ENCODE measurements around the gene CFAP300. TPM values are rescaled to one million over a fixed set of nuclear protein-coding genes. Genes with fewer than 3 reads are reported as not detected.

Gene CFAP300
- total and polyA plus RNA-seq, 3 experiments from 2014 or later: not detected

DNA sequence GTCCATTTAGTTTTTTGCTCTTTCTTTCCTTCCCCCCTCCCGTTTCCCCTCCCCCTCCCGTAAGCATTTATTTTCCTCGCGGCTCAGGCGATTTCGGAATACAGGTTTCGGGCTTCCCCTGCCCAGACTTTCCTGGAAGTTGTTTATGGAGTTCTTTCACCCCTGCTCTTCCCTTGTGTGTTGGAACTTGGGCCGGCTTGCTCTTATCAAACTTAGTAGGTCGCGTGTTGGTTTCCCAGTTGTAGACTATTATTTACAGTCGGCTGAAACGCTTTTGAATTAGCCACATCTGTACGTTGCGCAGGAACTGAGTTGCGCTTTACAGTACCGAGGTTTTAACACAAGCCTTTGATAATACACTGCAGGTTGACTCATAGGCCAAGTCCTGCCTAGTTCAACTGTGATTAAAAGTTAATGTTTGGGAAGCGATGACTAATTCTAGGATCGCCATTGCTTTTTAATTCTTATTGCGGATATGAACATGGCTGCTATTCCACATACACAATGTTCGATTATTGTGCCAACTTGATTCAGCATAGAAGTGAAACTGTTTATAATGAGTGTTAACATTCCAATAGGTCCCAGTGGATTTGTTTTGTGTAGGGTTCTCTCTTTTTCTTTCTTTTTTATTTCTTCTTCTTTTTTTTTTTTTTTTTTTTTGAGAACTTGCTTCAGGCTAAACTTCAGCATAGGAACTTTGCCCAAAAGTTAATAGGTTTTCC, 64.7 kb downstream of the CFAP300 start:
- ChIA-PET POLR2A (no interaction called here), CTCF (no interaction called here)
- Histone ChIP-seq H3K9me3 (ENCODE audit: low read length) (no peaks in the 10 kb centered on the region), H3K4me3 (ENCODE audit: low read length) (peak overlapping the region; percentile 50), H3K4me1 (ENCODE audit: insufficient read depth, low read length) (no peaks in the 10 kb centered on the region), H3K27ac (ENCODE audit: low read depth, low read length) (no peak overlapping the region), H3K36me3 (ENCODE audit: insufficient read depth, low read length) (no peaks in the 10 kb centered on the region), H3K27me3 (ENCODE audit: insufficient read depth, low read length, poor library complexity, severe bottlenecking) (peaks cover 11% of the 10 kb centered on the region)
- Mint-ChIP-seq H3K27ac (peak overlapping the region in 1 of 8 donors; percentile 84), H3K27me3 (peaks cover 32 to 69% of the 10 kb centered on the region in 2 donors), H3K4me1 (peaks cover 11 to 21% (median 16%) of the 10 kb centered on the region in 3 donors), H3K4me3 (peak overlapping the region; percentile 82 to 94 (median 84)), H3K36me3 (peaks cover 0 to 3% (median 0%) of the 10 kb centered on the region in 3 donors), H3K9me3 (no peaks in the 10 kb centered on the region)
- DNase-seq: peak in 2 of 5 donors; percentile 5 to 13

DNA sequence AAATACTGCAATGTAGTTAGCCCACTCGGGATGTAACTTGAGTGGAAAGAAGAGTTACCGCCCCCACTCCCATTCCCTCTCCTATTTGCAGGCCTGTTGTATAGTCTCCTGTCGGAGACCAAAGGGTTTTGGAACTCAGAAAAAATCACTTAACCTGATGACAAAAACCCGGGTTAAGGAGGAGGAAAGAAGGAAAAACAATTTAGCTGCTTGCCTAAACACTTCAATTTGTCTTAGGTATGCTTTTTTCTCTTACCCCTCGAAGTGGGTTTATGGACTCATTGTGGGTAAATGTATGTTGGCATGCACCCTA, 65.2 kb downstream of the CFAP300 start:
- Histone ChIP-seq H3K4me3 (ENCODE audit: low read length) (no peak overlapping the region), H3K27me3 (ENCODE audit: insufficient read depth, low read length, poor library complexity, severe bottlenecking) (peaks cover 11% of the 10 kb centered on the region), H3K9me3 (ENCODE audit: low read length) (no peaks in the 10 kb centered on the region), H3K4me1 (ENCODE audit: insufficient read depth, low read length) (no peaks in the 10 kb centered on the region), H3K27ac (ENCODE audit: low read depth, low read length) (no peak overlapping the region), H3K36me3 (ENCODE audit: insufficient read depth, low read length) (no peaks in the 10 kb centered on the region)
- DNase-seq: no peak
- ChIA-PET CTCF (no interaction called here), POLR2A (no interaction called here)
- H3K27ac Mint-ChIP-seq: no peak overlapping the region
- H3K4me3 Mint-ChIP-seq: peak overlapping the region in 6 of 7 donors; percentile 82 to 94 (median 84)
- peaks cover 0 to 3% (median 0%) of the 10 kb centered on the region in 3 donors for H3K36me3 Mint-ChIP-seq
- peaks cover 11 to 24% (median 19%) of the 10 kb centered on the region in 3 donors for H3K4me1 Mint-ChIP-seq
- H3K9me3 Mint-ChIP-seq: no peaks in the 10 kb centered on the region
- peaks cover 32 to 73% of the 10 kb centered on the region in 2 donors for H3K27me3 Mint-ChIP-seq

DNA sequence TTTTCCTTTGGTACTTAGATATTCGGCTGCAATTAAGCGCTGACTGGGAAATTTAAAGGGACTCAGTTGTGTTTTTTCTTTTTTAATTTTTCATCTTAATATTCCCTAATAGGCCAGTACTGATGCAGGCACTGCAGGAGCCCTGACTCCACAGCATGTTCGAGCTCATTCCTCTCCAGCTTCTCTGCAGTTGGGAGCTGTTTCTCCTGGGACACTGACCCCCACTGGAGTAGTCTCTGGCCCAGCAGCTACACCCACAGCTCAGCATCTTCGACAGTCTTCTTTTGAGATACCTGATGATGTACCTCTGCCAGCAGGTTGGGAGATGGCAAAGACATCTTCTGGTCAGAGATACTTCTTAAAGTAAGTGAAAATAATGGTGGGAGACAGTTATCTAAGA, 66.8 kb downstream of the CFAP300 start:
- Histone ChIP-seq H3K4me3 (ENCODE audit: low read length) (no peak overlapping the region), H3K4me1 (ENCODE audit: insufficient read depth, low read length) (no peaks in the 10 kb centered on the region), H3K9me3 (ENCODE audit: low read length) (no peaks in the 10 kb centered on the region), H3K27me3 (ENCODE audit: insufficient read depth, low read length, poor library complexity, severe bottlenecking) (peaks cover 11% of the 10 kb centered on the region), H3K36me3 (ENCODE audit: insufficient read depth, low read length) (no peaks in the 10 kb centered on the region), H3K27ac (ENCODE audit: low read depth, low read length) (no peak overlapping the region)
- POLR2A ChIA-PET: no interaction called here
- H3K9me3 Mint-ChIP-seq: no peaks in the 10 kb centered on the region
- H3K4me1 Mint-ChIP-seq: peaks cover 11 to 29% (median 22%) of the 10 kb centered on the region in 3 donors
- H3K27me3 Mint-ChIP-seq: peaks cover 29 to 70% of the 10 kb centered on the region in 2 donors
- peaks cover 0 to 3% (median 0%) of the 10 kb centered on the region in 3 donors for H3K36me3 Mint-ChIP-seq
- no peak for DNase-seq
- peak overlapping the region in 1 of 7 donors; percentile 31 for H3K4me3 Mint-ChIP-seq
- CTCF ChIA-PET: no interaction called here
- no peak overlapping the region for H3K27ac Mint-ChIP-seq

DNA sequence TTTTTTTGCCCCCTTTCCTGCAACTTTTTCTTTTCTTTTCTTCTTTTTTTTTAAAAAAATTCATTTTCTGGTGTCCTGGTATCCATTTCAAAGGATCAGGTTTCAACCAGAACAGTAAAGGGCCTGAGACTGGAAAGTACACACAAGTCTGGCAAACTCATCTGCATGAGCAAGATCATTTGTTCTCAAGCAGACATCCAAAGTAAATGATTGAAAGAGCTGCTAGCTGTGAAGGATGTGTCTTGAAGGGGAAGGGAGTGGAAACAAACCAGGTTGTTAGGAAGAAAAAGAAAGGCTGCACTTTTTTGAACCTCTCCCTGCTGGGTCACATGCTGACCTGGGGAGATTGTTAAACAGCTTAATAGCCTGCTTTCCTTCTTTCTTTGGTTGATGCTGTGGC, 68.3 kb downstream of the CFAP300 start:
- Histone ChIP-seq H3K27ac (ENCODE audit: low read depth, low read length) (no peak overlapping the region), H3K36me3 (ENCODE audit: insufficient read depth, low read length) (no peaks in the 10 kb centered on the region), H3K4me3 (ENCODE audit: low read length) (no peak overlapping the region), H3K27me3 (ENCODE audit: insufficient read depth, low read length, poor library complexity, severe bottlenecking) (peaks cover 5% of the 10 kb centered on the region), H3K9me3 (ENCODE audit: low read length) (no peaks in the 10 kb centered on the region), H3K4me1 (ENCODE audit: insufficient read depth, low read length) (no peaks in the 10 kb centered on the region)
- H3K4me1 Mint-ChIP-seq: peaks cover 11 to 18% (median 16%) of the 10 kb centered on the region in 3 donors
- POLR2A ChIA-PET: no interaction called here
- no peak overlapping the region for H3K4me3 Mint-ChIP-seq
- peaks cover 24 to 65% of the 10 kb centered on the region in 2 donors for H3K27me3 Mint-ChIP-seq
- H3K9me3 Mint-ChIP-seq: no peaks in the 10 kb centered on the region
- H3K27ac Mint-ChIP-seq: peak overlapping the region in 1 of 8 donors; percentile 70
- no peak for DNase-seq
- H3K36me3 Mint-ChIP-seq: peaks cover 0 to 1% (median 0%) of the 10 kb centered on the region in 3 donors
- CTCF ChIA-PET: no interaction called here

DNA sequence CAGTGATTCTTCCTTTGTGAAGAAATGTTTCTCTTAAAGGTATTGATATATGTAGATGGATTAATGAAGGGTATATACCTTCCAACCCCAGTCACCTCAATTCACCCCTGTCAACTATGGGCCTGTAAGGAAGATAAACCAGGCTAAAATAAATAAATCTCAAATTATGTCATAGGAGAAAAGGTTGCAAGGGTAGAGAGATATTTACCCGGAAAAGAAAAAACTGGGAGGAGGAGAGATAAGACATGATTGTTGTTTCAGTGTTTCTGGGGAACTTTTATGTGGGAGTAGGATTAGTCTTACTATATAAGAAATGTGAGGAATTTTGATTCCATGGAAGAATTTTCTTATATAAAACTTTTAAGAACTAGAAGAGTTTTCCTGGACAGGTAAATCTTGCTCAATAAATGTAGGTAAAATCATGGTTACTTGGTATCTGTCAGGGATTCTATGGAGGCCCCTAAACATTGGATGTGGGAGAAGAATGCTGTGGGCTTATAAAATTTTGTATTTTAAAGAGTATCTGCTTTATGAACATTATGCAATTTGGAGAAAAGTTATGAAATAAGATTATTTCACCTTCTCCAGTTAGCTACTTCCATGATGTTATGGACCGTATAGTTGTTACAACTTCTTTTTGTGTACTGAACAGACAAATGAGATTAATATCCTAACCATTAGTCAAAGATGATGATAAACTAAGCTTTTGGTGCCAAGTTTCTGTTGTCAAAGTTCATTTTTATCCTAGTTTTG, 69.4 kb downstream of the CFAP300 start:
- Mint-ChIP-seq H3K36me3 (peaks cover 0 to 1% (median 0%) of the 10 kb centered on the region in 3 donors), H3K27me3 (peaks cover 24 to 63% of the 10 kb centered on the region in 2 donors), H3K4me1 (peaks cover 9 to 16% (median 14%) of the 10 kb centered on the region in 3 donors), H3K27ac (no peak overlapping the region), H3K9me3 (no peaks in the 10 kb centered on the region), H3K4me3 (no peak overlapping the region)
- POLR2A ChIA-PET: no interaction called here
- CTCF ChIA-PET: no interaction called here
- DNase-seq: no peak
- peaks cover 5% of the 10 kb centered on the region for H3K27me3 ChIP-seq (ENCODE audit: insufficient read depth, low read length, poor library complexity, severe bottlenecking)
- no peaks in the 10 kb centered on the region for H3K4me1 ChIP-seq (ENCODE audit: insufficient read depth, low read length)
- H3K27ac ChIP-seq (ENCODE audit: low read depth, low read length): no peak overlapping the region
- no peaks in the 10 kb centered on the region for H3K36me3 ChIP-seq (ENCODE audit: insufficient read depth, low read length)
- no peak overlapping the region for H3K4me3 ChIP-seq (ENCODE audit: low read length)
- H3K9me3 ChIP-seq (ENCODE audit: low read length): no peaks in the 10 kb centered on the region

DNA sequence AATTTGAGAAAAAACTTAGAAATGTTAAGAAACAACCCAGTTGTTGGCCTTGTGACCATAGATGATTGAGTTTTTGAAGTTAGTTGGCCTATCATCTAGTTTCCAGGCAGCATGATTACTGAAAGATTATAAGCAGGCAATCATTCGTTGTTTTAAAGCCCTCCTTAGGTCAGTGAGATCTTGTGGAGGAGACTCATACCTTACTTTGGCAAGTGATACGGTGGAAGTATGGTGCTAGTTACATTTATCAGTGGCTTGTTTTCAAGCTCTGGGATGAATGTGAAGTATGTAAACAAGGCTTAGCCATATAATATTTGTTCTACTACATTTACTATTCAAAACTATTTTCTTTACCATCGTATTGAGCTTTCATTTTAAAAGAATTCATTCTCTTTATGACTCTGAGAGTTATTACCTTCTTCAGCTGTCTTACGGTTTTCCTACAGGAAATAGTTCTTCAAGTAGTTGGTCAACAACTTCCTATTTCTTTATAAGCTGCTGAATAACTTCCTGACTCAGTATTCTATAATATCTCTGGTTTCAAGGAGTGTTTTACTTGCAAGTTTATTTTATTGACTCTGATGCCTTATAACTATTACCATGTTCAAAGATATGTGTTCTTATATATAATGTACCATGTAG, 70.4 kb downstream of the CFAP300 start:
- Histone ChIP-seq H3K27me3 (ENCODE audit: insufficient read depth, low read length, poor library complexity, severe bottlenecking) (peaks cover 4% of the 10 kb centered on the region), H3K9me3 (ENCODE audit: low read length) (no peaks in the 10 kb centered on the region), H3K27ac (ENCODE audit: low read depth, low read length) (no peak overlapping the region), H3K4me3 (ENCODE audit: low read length) (no peak overlapping the region), H3K4me1 (ENCODE audit: insufficient read depth, low read length) (no peaks in the 10 kb centered on the region), H3K36me3 (ENCODE audit: insufficient read depth, low read length) (no peaks in the 10 kb centered on the region)
- peaks cover under 1 to 8% (median 6%) of the 10 kb centered on the region in 3 donors for H3K4me1 Mint-ChIP-seq
- peaks cover 18 to 57% of the 10 kb centered on the region in 2 donors for H3K27me3 Mint-ChIP-seq
- no peaks in the 10 kb centered on the region for H3K36me3 Mint-ChIP-seq
- CTCF ChIA-PET: no interaction called here
- DNase-seq: no peak
- H3K4me3 Mint-ChIP-seq: no peak overlapping the region
- H3K9me3 Mint-ChIP-seq: no peaks in the 10 kb centered on the region
- POLR2A ChIA-PET: interaction anchor here (0.6 kb wide), 1 partner anchor 138 kb away, joined by 11 read pairs; no protein-coding TSS in a partner anchor
- H3K27ac Mint-ChIP-seq: no peak overlapping the region

DNA sequence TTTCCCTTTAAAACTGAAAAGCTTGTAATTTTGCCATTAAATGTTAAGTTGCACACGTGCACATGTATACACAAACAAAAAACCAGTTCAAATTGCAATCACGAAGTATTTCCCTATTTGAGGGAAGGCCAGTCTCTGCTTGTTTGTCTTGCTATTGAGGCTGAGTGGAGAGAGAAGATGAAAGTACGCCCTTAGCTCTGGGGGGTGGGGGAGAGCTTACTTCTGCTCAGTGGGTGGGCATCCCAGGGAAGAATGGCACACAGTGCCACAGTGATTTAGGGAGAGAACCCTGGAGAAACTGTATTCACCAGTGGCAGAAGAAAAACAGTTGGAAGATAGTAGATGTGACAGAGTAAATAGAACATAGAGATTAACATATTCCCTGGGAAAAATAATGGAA, 71.7 kb downstream of the CFAP300 start:
- Mint-ChIP-seq H3K36me3 (no peaks in the 10 kb centered on the region), H3K27ac (no peak overlapping the region), H3K27me3 (peaks cover 19 to 54% of the 10 kb centered on the region in 2 donors), H3K9me3 (peaks cover 0 to 4% (median under 1%) of the 10 kb centered on the region in 5 donors), H3K4me1 (peaks cover 0 to 7% (median 6%) of the 10 kb centered on the region in 3 donors), H3K4me3 (no peak overlapping the region)
- H3K27ac ChIP-seq (ENCODE audit: low read depth, low read length): no peak overlapping the region
- no peaks in the 10 kb centered on the region for H3K36me3 ChIP-seq (ENCODE audit: insufficient read depth, low read length)
- ChIA-PET POLR2A (no interaction called here), CTCF (no interaction called here)
- no peak overlapping the region for H3K4me3 ChIP-seq (ENCODE audit: low read length)
- DNase-seq: no peak
- no peaks in the 10 kb centered on the region for H3K27me3 ChIP-seq (ENCODE audit: insufficient read depth, low read length, poor library complexity, severe bottlenecking)
- no peaks in the 10 kb centered on the region for H3K4me1 ChIP-seq (ENCODE audit: insufficient read depth, low read length)
- no peaks in the 10 kb centered on the region for H3K9me3 ChIP-seq (ENCODE audit: low read length)

DNA sequence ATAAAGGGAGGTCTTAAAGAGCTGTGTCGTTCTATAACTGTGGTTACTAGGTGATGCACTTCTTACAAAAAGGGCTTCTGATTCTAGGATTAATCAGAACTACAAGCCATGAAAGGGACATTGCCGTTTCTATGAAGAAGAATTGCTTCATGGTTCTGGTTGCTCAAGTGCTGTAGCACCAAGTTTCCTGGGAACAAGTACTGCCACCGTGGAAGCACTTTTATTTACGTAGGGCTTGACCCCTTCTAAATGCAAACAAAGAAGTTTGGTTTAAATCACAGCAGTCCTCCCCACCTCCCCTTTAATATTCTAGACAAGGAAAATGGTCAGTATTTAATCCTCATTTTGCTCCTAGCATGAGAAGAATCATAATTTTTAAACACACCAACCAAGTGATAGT, 72.8 kb downstream of the CFAP300 start:
- Mint-ChIP-seq H3K27ac (no peak overlapping the region), H3K27me3 (peaks cover 19 to 55% of the 10 kb centered on the region in 2 donors), H3K4me3 (no peak overlapping the region), H3K36me3 (peaks cover 0 to 3% (median 0%) of the 10 kb centered on the region in 3 donors), H3K9me3 (peaks cover 0 to 4% (median 3%) of the 10 kb centered on the region in 5 donors), H3K4me1 (peaks cover 0 to 7% (median 6%) of the 10 kb centered on the region in 3 donors)
- ChIA-PET CTCF (no interaction called here), POLR2A (no interaction called here)
- H3K27ac ChIP-seq (ENCODE audit: low read depth, low read length): no peak overlapping the region
- H3K27me3 ChIP-seq (ENCODE audit: insufficient read depth, low read length, poor library complexity, severe bottlenecking): no peaks in the 10 kb centered on the region
- H3K9me3 ChIP-seq (ENCODE audit: low read length): no peaks in the 10 kb centered on the region
- no peak overlapping the region for H3K4me3 ChIP-seq (ENCODE audit: low read length)
- H3K4me1 ChIP-seq (ENCODE audit: insufficient read depth, low read length): no peaks in the 10 kb centered on the region
- no peak for DNase-seq
- no peaks in the 10 kb centered on the region for H3K36me3 ChIP-seq (ENCODE audit: insufficient read depth, low read length)

Data from CD8-positive, alpha-beta memory T cell (primary cell).